ENCODE data around the gene TMEM145.

The TMEM145 gene

DNA sequence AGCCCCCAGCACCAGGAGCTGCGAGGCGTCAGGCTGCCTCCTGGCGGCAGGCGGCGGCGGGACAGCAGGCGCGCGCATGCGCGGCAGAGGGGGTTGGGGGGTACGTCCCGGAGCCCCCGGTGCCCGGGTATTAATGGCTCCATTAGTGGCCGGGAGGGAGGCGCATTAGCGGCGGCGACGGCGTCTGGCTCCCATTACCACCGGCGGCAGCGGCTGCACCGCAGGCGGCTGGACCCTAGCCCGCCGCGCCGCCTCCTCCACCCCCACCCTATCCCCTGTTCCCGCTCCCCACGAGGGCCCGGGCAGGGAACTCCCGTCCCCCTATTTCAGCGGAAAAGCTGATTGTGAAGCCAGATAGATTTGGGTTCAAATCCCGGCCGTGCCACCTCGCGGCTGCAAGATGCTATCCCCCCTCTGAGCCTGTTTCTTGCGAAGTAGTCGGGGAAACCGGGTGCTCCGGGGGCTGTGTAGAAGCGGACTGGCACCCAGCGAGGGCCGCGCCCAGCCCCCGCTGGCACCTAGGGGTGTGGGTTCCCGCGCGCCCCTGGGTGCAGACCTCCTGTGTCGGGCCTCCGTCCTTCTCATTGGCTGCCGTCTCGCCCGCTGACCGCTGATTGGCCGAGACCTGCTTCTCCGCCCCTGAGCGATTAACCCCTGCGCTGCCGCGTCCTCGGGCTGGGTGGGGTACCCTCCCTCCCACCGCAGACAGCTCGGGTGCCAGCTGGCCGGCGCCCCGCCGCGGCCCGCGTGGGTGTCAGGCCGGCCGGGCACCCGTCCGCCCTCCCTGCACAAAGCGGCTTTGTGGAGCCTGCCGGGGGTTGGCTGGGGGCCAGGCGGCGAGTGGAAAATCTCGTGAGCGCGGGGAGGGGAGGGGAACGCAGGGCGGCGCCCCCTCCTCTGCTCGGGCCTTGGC lies 33.0 kb upstream of the TMEM145 start:
- Histone ChIP-seq H3K36me3 (ENCODE audit: control insufficient read depth, insufficient read depth, low read length) (no peaks in the 10 kb centered on the region), H3K4me3 (ENCODE audit: low read length) (peak overlapping the region; percentile 79), H3K9ac (ENCODE audit: low read length) (peak overlapping the region; percentile 61), H3K4me1 (ENCODE audit: control insufficient read depth, insufficient read depth, low read length) (peaks cover 53% of the 10 kb centered on the region), H3K27me3 (ENCODE audit: control insufficient read depth, insufficient read depth, low read length) (no peaks in the 10 kb centered on the region), H3K9me3 (ENCODE audit: control insufficient read depth, low read length) (no peaks in the 10 kb centered on the region)

DNA sequence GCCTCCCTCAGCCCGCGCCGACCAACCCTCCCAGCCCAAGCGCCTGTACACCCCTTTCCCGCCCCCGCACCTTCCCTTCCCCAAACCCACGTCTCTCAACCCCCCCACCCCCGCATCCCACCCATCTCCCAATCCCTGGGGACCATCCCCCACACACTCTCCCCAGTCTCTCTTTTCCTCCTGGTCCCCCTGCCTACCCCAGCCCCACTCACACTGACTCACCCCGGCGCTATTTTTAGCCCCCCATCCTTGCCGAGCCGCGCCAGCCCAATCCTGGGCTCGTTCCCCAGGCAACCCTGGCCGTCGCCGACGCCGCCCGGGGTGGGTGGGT lies 32.3 kb upstream of the TMEM145 start:
- peak overlapping the region; percentile 61 for H3K9ac ChIP-seq (ENCODE audit: low read length)

DNA sequence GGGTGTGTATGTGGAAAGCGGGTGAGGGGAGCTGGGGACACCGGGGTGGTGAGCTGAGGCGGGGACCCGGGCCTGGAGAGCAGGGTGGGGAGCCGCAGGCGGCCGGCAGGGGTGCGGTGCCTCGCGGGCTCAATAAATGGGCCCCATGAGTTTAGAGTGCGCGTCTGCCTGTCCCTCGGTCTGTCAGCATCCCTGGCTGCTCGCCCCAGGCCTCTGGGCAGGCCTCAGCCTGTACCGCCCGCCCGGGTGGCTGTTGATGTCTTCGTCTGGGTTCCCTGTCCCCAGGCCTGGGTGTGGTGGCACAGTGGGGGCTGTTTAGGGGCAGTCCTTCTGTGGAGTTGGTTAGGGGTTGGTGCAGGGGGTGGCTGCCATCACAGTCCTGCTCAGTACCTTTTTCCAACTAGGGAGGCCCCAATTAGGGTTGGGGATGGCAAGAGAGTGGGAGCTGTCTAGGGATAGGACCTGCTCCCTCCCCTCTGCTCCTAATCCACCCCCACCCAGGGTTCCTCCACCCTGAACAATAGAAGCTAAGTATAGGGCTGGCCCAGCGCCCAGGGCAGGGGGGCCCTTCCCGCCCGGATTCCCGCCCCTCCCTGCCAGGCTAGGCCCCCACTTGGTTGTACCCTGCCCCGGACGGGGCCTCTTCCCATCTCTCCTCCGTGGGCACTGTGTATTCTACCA lies 31.8 kb upstream of the TMEM145 start:
- H3K9ac ChIP-seq (ENCODE audit: low read length): peak overlapping the region; percentile 29
- H3K4me3 ChIP-seq (ENCODE audit: low read length): no peak overlapping the region
- peaks cover 64% of the 10 kb centered on the region for H3K4me1 ChIP-seq (ENCODE audit: control insufficient read depth, insufficient read depth, low read length)
- H3K9me3 ChIP-seq (ENCODE audit: control insufficient read depth, low read length): no peaks in the 10 kb centered on the region
- no peaks in the 10 kb centered on the region for H3K27me3 ChIP-seq (ENCODE audit: control insufficient read depth, insufficient read depth, low read length)
- no peaks in the 10 kb centered on the region for H3K36me3 ChIP-seq (ENCODE audit: control insufficient read depth, insufficient read depth, low read length)

More for the DNA sequence above, 32.3 kb upstream of the TMEM145 start:
- H3K27me3 ChIP-seq (ENCODE audit: control insufficient read depth, insufficient read depth, low read length): no peaks in the 10 kb centered on the region
- H3K36me3 ChIP-seq (ENCODE audit: control insufficient read depth, insufficient read depth, low read length): no peaks in the 10 kb centered on the region
- peak overlapping the region; percentile 79 for H3K4me3 ChIP-seq (ENCODE audit: low read length)
- H3K4me1 ChIP-seq (ENCODE audit: control insufficient read depth, insufficient read depth, low read length): peaks cover 59% of the 10 kb centered on the region
- no peaks in the 10 kb centered on the region for H3K9me3 ChIP-seq (ENCODE audit: control insufficient read depth, low read length)

DNA sequence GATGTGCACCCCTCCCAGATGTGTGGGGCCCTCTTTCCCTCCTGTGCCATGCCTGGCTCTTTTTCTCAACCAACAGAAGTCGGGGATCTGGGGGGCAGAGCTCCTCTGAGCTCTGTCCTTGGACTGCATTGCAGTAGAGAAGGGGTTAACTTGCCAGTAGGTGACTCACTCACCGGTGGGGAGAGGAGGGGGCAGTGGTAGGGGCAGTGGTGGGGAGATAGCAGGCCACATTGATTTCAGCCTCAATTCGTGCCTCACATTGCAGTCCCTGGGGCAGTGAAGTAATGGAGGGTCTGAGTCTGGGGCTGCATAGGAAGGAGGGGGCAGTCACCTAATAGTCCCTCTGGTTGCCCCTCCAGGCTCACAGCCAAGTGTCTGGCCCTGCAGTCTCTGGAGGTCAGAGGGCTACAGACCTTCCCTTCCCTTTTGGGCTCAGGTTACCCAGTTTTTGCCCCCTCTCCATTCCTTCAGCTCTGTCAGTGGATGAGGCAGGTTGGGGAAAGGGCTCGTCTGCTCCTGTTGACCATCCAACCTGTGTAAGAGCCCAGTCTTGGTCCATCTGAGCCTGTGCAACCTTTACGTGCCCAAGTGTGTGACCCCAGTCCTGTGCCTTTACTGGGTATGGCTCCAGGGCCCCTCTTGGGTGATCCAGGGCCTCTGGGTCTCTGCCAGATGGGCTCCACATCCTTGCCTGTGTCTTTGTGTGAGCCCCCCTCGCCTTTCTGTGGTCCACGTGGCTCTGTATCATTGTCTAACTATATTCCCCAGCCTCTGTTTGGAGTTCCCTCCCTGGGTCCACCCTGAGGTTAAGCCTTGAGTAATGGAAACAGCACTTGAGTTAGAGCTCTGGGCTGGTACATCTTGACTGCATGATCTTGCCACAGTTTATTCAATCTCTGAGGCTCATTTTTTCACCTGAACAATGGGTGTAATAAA lies 31.0 kb upstream of the TMEM145 start:
- H3K4me3 ChIP-seq (ENCODE audit: low read length): no peak overlapping the region
- H3K9ac ChIP-seq (ENCODE audit: low read length): peak overlapping the region; percentile 29
- no peaks in the 10 kb centered on the region for H3K9me3 ChIP-seq (ENCODE audit: control insufficient read depth, low read length)
- H3K36me3 ChIP-seq (ENCODE audit: control insufficient read depth, insufficient read depth, low read length): no peaks in the 10 kb centered on the region
- peaks cover 65% of the 10 kb centered on the region for H3K4me1 ChIP-seq (ENCODE audit: control insufficient read depth, insufficient read depth, low read length)
- H3K27me3 ChIP-seq (ENCODE audit: control insufficient read depth, insufficient read depth, low read length): no peaks in the 10 kb centered on the region

DNA sequence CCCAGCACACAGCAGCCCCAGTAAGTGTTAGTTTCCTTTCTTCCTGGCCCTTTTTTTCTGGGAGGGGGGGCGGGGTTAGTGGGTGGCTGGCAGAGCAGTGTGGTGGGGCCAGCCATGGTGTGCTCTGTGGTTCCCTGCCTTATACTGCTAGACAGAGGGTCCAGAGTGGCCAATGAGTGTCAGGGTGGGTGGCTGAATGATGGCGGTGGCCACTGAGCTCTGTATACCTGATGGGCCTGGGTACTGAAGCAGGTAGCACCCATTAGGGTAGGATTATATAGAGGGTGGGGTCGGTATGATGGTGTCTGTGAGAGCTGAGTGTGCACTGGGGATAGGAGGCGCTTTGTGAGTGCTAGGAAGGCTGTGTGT lies 30.3 kb upstream of the TMEM145 start:
- no peaks in the 10 kb centered on the region for H3K27me3 ChIP-seq (ENCODE audit: control insufficient read depth, insufficient read depth, low read length)
- H3K4me1 ChIP-seq (ENCODE audit: control insufficient read depth, insufficient read depth, low read length): peaks cover 61% of the 10 kb centered on the region
- H3K36me3 ChIP-seq (ENCODE audit: control insufficient read depth, insufficient read depth, low read length): peaks cover 3% of the 10 kb centered on the region
- no peak overlapping the region for H3K4me3 ChIP-seq (ENCODE audit: low read length)
- H3K9ac ChIP-seq (ENCODE audit: low read length): peak overlapping the region; percentile 36
- H3K9me3 ChIP-seq (ENCODE audit: control insufficient read depth, low read length): no peaks in the 10 kb centered on the region

DNA sequence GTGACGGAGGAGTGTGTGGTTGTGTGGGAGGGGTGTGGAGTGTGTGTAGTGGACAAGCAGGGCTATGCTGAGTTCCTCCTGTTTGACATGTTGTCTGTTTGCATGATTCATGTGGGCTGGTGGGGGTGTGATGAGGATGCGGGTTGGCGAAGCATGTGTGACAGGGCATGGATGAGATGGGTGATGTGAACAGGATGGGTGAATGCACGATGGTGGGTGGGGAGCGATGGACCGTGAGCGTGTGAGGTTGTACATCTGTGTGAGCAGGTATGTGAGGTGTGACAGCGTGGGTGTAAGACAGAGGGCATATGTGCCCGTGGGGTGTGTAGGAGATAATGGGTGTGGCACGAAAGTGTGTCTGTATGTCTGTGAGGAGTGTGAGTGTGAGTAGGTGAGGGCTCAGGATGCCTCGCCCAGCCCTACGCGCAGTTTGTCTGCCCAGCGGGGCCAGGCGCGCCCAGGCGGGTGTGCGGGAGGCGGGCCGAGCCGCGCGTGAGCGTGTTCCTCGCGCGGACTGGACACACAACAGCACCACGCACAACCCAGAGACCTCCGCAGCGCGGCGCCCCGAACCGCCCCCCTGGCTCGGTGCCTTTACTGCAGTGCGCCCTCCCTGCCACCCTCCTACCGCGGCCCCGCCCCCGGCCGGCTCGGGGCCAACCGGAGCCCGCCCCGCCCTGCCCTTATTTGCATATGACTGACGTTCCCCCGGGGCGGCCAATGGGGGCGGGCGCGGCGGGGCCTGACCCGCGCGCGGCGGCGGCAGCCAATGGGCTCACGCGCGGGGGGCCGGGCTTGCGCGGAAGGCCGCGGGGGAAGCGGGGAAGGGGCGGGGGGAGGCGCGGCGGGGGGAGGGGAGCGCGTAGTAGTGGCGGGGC lies 29.7 kb upstream of the TMEM145 start:
- Histone ChIP-seq H3K9ac (ENCODE audit: low read length) (peak overlapping the region; percentile 36), H3K9me3 (ENCODE audit: control insufficient read depth, low read length) (no peaks in the 10 kb centered on the region), H3K27me3 (ENCODE audit: control insufficient read depth, insufficient read depth, low read length) (no peaks in the 10 kb centered on the region), H3K36me3 (ENCODE audit: control insufficient read depth, insufficient read depth, low read length) (peaks cover 3% of the 10 kb centered on the region), H3K4me1 (ENCODE audit: control insufficient read depth, insufficient read depth, low read length) (peaks cover 55% of the 10 kb centered on the region), H3K4me3 (ENCODE audit: low read length) (peak overlapping the region; percentile 21)

DNA sequence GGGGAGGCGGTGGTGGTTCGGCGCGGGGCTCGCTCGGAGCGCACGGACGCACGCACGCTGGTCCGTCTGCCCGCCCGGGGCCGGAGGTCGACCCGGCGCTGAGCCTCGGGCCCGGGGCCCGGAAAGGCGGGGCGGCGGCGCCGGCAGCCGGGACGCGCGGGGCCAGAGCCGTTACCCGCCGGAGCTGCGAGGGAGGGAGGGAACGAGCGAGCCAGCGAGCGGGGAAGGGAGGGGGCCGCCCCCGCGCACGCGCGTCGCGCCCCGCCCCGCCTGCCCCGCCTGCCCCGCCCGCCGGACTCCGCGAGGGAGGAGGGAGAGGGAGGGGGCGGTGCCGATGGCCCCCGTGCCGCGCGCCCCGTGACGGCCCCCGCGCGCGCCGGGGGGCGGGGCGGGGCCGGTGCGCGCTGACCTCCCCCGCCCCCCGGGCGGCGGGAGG lies 29.0 kb upstream of the TMEM145 start:
- Histone ChIP-seq H3K4me1 (ENCODE audit: control insufficient read depth, insufficient read depth, low read length) (peaks cover 48% of the 10 kb centered on the region), H3K9me3 (ENCODE audit: control insufficient read depth, low read length) (no peaks in the 10 kb centered on the region), H3K9ac (ENCODE audit: low read length) (no peak overlapping the region), H3K27me3 (ENCODE audit: control insufficient read depth, insufficient read depth, low read length) (no peaks in the 10 kb centered on the region), H3K36me3 (ENCODE audit: control insufficient read depth, insufficient read depth, low read length) (peaks cover 3% of the 10 kb centered on the region), H3K4me3 (ENCODE audit: low read length) (no peak overlapping the region)

DNA sequence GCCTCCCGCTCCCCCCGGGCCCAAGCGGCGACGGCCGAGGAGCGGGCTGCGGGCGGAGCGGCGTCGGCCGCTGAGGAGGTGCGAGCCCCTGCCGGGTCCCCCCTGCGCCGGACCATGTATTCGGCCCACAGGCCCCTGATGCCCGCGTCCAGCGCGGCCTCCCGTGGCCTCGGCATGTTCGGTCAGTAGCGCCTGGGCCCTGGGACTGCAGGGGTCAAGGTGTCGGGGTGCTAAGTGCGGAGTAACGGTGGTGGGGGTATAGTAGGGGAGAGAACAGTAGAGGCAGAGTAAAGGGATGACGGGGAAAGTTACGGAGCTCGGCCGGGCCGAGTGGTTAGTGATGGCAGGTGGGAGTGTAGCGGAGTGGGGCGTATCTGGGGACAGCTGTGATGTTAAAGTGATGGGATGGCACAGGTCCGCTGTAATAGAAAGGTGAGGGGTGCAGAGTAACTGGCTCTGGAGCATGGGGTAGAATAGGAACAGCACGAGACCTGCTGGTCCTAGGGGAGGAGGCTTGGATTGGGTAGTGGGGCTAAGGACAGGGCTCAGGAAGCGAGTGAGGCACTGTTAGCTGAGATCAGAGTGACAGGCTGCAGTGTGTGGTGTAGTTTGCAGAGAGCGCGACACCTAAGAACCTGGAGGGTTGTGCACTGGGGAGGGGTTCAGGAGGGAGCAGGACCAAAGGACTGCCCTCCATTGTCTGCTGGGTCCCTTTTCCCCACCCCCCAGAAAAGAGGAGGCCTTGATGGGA lies 28.3 kb upstream of the TMEM145 start:
- H3K4me1 ChIP-seq (ENCODE audit: control insufficient read depth, insufficient read depth, low read length): peaks cover 41% of the 10 kb centered on the region
- peak overlapping the region; percentile 50 for H3K9ac ChIP-seq (ENCODE audit: low read length)
- peaks cover 6% of the 10 kb centered on the region for H3K36me3 ChIP-seq (ENCODE audit: control insufficient read depth, insufficient read depth, low read length)
- no peak overlapping the region for H3K4me3 ChIP-seq (ENCODE audit: low read length)
- no peaks in the 10 kb centered on the region for H3K27me3 ChIP-seq (ENCODE audit: control insufficient read depth, insufficient read depth, low read length)
- H3K9me3 ChIP-seq (ENCODE audit: control insufficient read depth, low read length): no peaks in the 10 kb centered on the region

DNA sequence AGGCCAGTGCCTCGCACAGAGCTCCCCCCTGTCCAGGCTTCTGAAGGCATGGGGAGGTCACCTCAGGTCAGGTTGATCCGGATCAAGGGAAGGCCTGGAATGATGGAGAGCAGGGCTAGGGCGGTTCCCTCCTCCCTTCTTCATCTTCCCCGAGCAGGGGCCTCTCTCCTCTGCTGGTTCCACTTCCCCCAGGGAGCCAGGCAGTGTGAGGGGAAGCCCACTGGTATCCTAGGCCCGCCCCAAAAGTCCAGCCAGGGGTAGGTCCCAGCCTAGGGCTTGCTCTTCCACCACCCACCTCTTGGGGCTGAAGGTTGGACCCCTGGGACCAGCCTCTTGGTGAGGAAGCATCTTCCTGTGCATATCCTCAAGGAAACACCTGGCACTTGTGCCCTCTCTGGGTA lies 27.6 kb upstream of the TMEM145 start:
- Histone ChIP-seq H3K36me3 (ENCODE audit: control insufficient read depth, insufficient read depth, low read length) (peaks cover 11% of the 10 kb centered on the region), H3K9me3 (ENCODE audit: control insufficient read depth, low read length) (no peaks in the 10 kb centered on the region), H3K4me3 (ENCODE audit: low read length) (no peak overlapping the region), H3K27me3 (ENCODE audit: control insufficient read depth, insufficient read depth, low read length) (no peaks in the 10 kb centered on the region), H3K4me1 (ENCODE audit: control insufficient read depth, insufficient read depth, low read length) (peaks cover 41% of the 10 kb centered on the region), H3K9ac (ENCODE audit: low read length) (peak overlapping the region; percentile 50)

DNA sequence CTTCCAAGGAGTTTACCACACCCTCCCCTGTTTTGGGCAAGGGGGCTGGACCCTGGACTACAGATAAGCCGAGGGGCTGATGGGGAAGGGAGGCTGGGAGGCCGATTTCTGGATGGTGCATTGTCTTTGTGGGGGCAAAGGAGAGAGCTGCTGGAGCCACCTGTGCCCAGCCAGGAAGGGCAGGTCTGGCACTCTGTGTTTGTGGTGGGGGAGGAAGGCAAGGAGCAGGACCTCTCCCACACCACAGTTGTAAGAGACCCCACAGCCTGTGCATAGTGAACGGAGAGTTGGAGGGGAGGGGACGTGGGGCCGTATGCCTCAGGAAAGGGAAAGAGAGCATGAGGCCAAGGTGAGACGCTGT lies 27.1 kb upstream of the TMEM145 start:
- Histone ChIP-seq H3K9me3 (ENCODE audit: control insufficient read depth, low read length) (no peaks in the 10 kb centered on the region), H3K36me3 (ENCODE audit: control insufficient read depth, insufficient read depth, low read length) (peaks cover 11% of the 10 kb centered on the region), H3K4me1 (ENCODE audit: control insufficient read depth, insufficient read depth, low read length) (peaks cover 41% of the 10 kb centered on the region), H3K27me3 (ENCODE audit: control insufficient read depth, insufficient read depth, low read length) (no peaks in the 10 kb centered on the region), H3K9ac (ENCODE audit: low read length) (peak overlapping the region; percentile 31), H3K4me3 (ENCODE audit: low read length) (no peak overlapping the region)
